Transverse colon (tissue), 4 donors: ENCODE data around the gene CACNA1E. TPM values are rescaled to one million over a fixed set of nuclear protein-coding genes. Genes with fewer than 3 reads are reported as not detected.
"Not testable (repeated sequence)": the region's sequence is repeated elsewhere in the genome, so short reads cannot be mapped to it uniquely, and the experiment has no call there.

Experiments used
- DNase-seq: peaks from one replicate; pipeline ENCODE4 v3.0.0-alpha.2; 2019
- H3K27ac ChIP-seq, 4 donors: fragments of 200-600 bp; sonication (generic); 2 replicates each; pipeline ENCODE4 v1.5.1; 2016 to 2018; ENCODE audit warnings: inconsistent platforms in 4 of 4
- H3K27me3 ChIP-seq: fragments of 200-600 bp; sonication (generic); 2 replicates; pipeline ENCODE4 v1.5.1; 2017; ENCODE audit warnings: inconsistent platforms
- H3K36me3 ChIP-seq, 4 donors: fragments of 200-600 bp; sonication (generic); 2 replicates each; pipeline ENCODE4 v1.5.1; 2017 to 2019; ENCODE audit warnings: inconsistent platforms in 4 of 4
- H3K4me1 ChIP-seq, 4 donors: fragments of 200-600 bp; sonication (generic); 2 replicates each; pipeline ENCODE4 v1.5.1; 2017 to 2020; ENCODE audit warnings: inconsistent platforms in 4 of 4
- H3K4me3 ChIP-seq, 4 donors: fragments of 200-600 bp; sonication (generic); 1 replicate in 1 of 4; 2 replicates in 3 of 4; pipeline versions ENCODE4 v1.5.1 to v1.6.1; 2017 to 2019; ENCODE audit warnings: inconsistent platforms in 4 of 4
- H3K9me3 ChIP-seq, 2 donors: fragments of 200-600 bp; sonication (generic); 2 replicates each; pipeline ENCODE4 v1.5.1; 2017 to 2019; ENCODE audit warnings: inconsistent platforms in 2 of 2
- CTCF ChIP-seq, 5 experiments: fragments of 200-600 bp in 3 of 5; fragments of 450-650 bp in 2 of 5; sonication (generic) in 3 of 5; IDR thresholded peaks; 1 replicate in 2 of 5; 2 replicates in 3 of 5; pipeline ENCODE4 v1.5.1; 2016 to 2017; ENCODE audit warnings: antibody characterized with exemption in 5 of 5, inconsistent platforms in 3 of 5, mild to moderate bottlenecking in 2 of 5, moderate library complexity in 1 of 5
- EP300 ChIP-seq: sonication (generic); formaldehyde crosslinking; IDR thresholded peaks from one replicate; pipeline ENCODE4 v1.6.1; 2017; ENCODE audit warnings: antibody characterized with exemption, low read depth
- POLR2A ChIP-seq: fragments of 450-650 bp; IDR thresholded peaks from one replicate; pipeline ENCODE4 v1.6.1; 2016; ENCODE audit warnings: antibody characterized with exemption, mild to moderate bottlenecking, moderate library complexity
- POLR2AphosphoS5 ChIP-seq, 3 donors: sonication (generic); formaldehyde crosslinking; IDR thresholded peaks; one replicate each; pipeline ENCODE4 v1.6.1; 2016; ENCODE audit warnings: antibody characterized with exemption in 3 of 3
- WGBS, 2 donors: methylation state at CpG; one replicate each; pipeline ENCODE4 v1.1.5; 2018; ENCODE audit warnings: low coverage in 1 of 2; 5-methylcytosine and 5-hydroxymethylcytosine counted together
- in situ Hi-C, 4 donors: fragments of 200-750 bp; cut with MboI; loops; one replicate each; pipeline versions ENCODE4 v1.15.0 to v1.15.1; 2017; ENCODE audit warnings: low sequenced_read_pairs in 3 of 4, low pct_ligation_motif_present in 1 of 4, low pct_unique_long_range_greater_than_20kb in 1 of 4
- intact Hi-C: fragments of 100-400 bp; cut with DNase I; formaldehyde crosslinking; loops from one replicate; pipeline ENCODE4 v1.15.1; 2023; ENCODE audit warnings: low total_unique reads
- total RNA-seq, 4 donors: library from RNA; depleted of rRNA; stranded (reverse); fragments of >200 nt; gene quantifications; one replicate each; pipeline ENCODE4 v1.1.0, GENCODE V29; 2016

CACNA1E gene
- total RNA-seq, 4 donors from 2014 or later = under 0.01 to 0.16 (median 0.14) TPM; not detected in 1

GRCh38 chr1:181538836-181539235, 55.5 kb downstream of the CACNA1E start:
- no peak for DNase-seq
- no peak overlapping the region for H3K27ac ChIP-seq
- H3K9me3 ChIP-seq = no peaks in the 10 kb centered on the region
- H3K4me3 ChIP-seq = no peak overlapping the region
- 56 to 65% methylated on average over 2 of the region's 2 CpGs for WGBS, 2 donors
- TF ChIP-seq CTCF (IDR thresholded peaks at IDR 0.05) = no peak
- intact Hi-C loops (no loop called here), in situ Hi-C loops (no loop called here)
- H3K36me3 ChIP-seq = no peaks in the 10 kb centered on the region
- no peaks in the 10 kb centered on the region for H3K4me1 ChIP-seq
- H3K27me3 ChIP-seq = peaks cover 4% of the 10 kb centered on the region

- no peak overlapping the region for H3K27ac ChIP-seq
- intact Hi-C loops (no loop called here), in situ Hi-C loops (no loop called here)
- DNase-seq = no peak
- WGBS, 2 donors = 60 to 78% methylated on average over 4 to 5 of the region's 5 CpGs
- H3K36me3 ChIP-seq = no peaks in the 10 kb centered on the region
- H3K4me3 ChIP-seq = no peak overlapping the region
- no peaks in the 10 kb centered on the region for H3K4me1 ChIP-seq
- H3K9me3 ChIP-seq = no peaks in the 10 kb centered on the region
- TF ChIP-seq POLR2A (no peak), POLR2AphosphoS5 (IDR thresholded peaks at IDR 0.05) (no peak), CTCF (IDR thresholded peaks at IDR 0.05) (no peak), EP300 (no peak)
- H3K27me3 ChIP-seq = peaks cover 4% of the 10 kb centered on the region
These were observed 58.1 kb downstream of the CACNA1E start for GRCh38 chr1:181541458-181541857.

- no peak overlapping the region for H3K4me3 ChIP-seq
- WGBS, 2 donors = 56 to 73% methylated on average over 1 to 2 of the region's 2 CpGs
These were observed 58.6 kb downstream of the CACNA1E start for GRCh38 chr1:181541947-181542346.

GRCh38 chr1:181542406-181542805, 59.1 kb downstream of the CACNA1E start:
- H3K4me1 ChIP-seq, H3K36me3 ChIP-seq, intact Hi-C loops, H3K27ac ChIP-seq, in situ Hi-C loops, H3K27me3 ChIP-seq, H3K4me3 ChIP-seq, DNase-seq, H3K9me3 ChIP-seq: not testable (repeated sequence)
- WGBS, 2 donors = 53 to 94% methylated on average over 2 to 4 of the region's 4 CpGs

More at GRCh38 chr1:181541947-181542346, 58.6 kb downstream of the CACNA1E start:
- peaks cover 4% of the 10 kb centered on the region for H3K27me3 ChIP-seq
- DNase-seq = no peak
- H3K36me3 ChIP-seq = no peaks in the 10 kb centered on the region
- in situ Hi-C loops (no loop called here), intact Hi-C loops (no loop called here)
- no peaks in the 10 kb centered on the region for H3K4me1 ChIP-seq
- H3K27ac ChIP-seq = no peak overlapping the region
- no peak for TF ChIP-seq POLR2AphosphoS5 (IDR thresholded peaks at IDR 0.05)
- TF ChIP-seq CTCF (IDR thresholded peaks at IDR 0.05) = no peak
- no peaks in the 10 kb centered on the region for H3K9me3 ChIP-seq

GRCh38 chr1:181545395-181545794, 62.1 kb downstream of the CACNA1E start:
- no peaks in the 10 kb centered on the region for H3K9me3 ChIP-seq
- intact Hi-C loops = no loop called here
- no peaks in the 10 kb centered on the region for H3K4me1 ChIP-seq
- no peak for DNase-seq
- H3K36me3 ChIP-seq = no peaks in the 10 kb centered on the region
- 40% methylated on average over 4 of the region's 4 CpGs; no CpG with 5 or more reads in 1 of the 2 donors for WGBS, 2 donors
- H3K27ac ChIP-seq = no peak overlapping the region
- in situ Hi-C loops = no loop called here
- no peaks in the 10 kb centered on the region for H3K27me3 ChIP-seq
- TF ChIP-seq EP300 (no peak), CTCF (IDR thresholded peaks at IDR 0.05) (no peak), POLR2A (no peak), POLR2AphosphoS5 (IDR thresholded peaks at IDR 0.05) (no peak)
- H3K4me3 ChIP-seq = no peak overlapping the region
